IMR-90 (cell line): ENCODE results near the gene CTSH. TPM values are rescaled to one million over a fixed set of nuclear protein-coding genes. Genes with fewer than 3 reads are reported as not detected.
A peak's percentile ranks its signal among the peaks of the same experiment; 100 is the strongest.

Source experiments
- ATAC-seq: fragments of 200-7000 bp; cut with Tn5 transposase; 2 replicates; pipeline ENCODE4 v1.9.1; 2020; ENCODE audit warnings: low read depth, mild to moderate bottlenecking, moderate library complexity
- BruUV-seq: library from RNA; stranded (reverse); fragments of 400-500 nt; replicated peaks from 2 replicates; lab custom pipeline; 2021; lab: Mats Ljungman, UMichigan
- CTCF ChIA-PET: fragments of 300-600 bp; formaldehyde crosslinking; extraction: SDS; loops from one replicate; lab custom pipeline; 2021; ENCODE audit warnings: antibody characterized with exemption; lab: Yijun Ruan, JAX
- POLR2A ChIA-PET: fragments of 300-600 bp; sonication (Branson Sonifier 250); formaldehyde crosslinking; loops from one replicate; lab custom pipeline; 2022; ENCODE audit warnings: antibody characterized with exemption; ENCODE audit not compliant: unreplicated experiment; lab: Charles Lee
- DNase-seq: peaks from one replicate; pipeline ENCODE4 v3.0.0; 2013
- H2AFZ ChIP-seq: replicated peaks from 2 replicates; pipeline ENCODE3; 2013; ENCODE audit warnings: low read length, mild to moderate bottlenecking; ENCODE audit not compliant: poor library complexity
- H2AK5ac ChIP-seq: 2 replicates; pipeline ENCODE4 v1.6.1; 2013; ENCODE audit warnings: low read depth, low read length, inconsistent platforms
- H2AK9ac ChIP-seq: replicated peaks from 2 replicates; pipeline ENCODE3; 2013; ENCODE audit warnings: mild to moderate bottlenecking, low read depth, low read length, moderate library complexity; ENCODE audit not compliant: poor library complexity
- H2BK120ac ChIP-seq: 2 replicates; pipeline ENCODE4 v1.6.1; 2013; ENCODE audit warnings: low read depth, low read length, inconsistent platforms
- H2BK15ac ChIP-seq: 3 replicates; pipeline ENCODE4 v1.6.1; 2013; ENCODE audit warnings: low read depth, low read length, inconsistent platforms
- H2BK20ac ChIP-seq: 2 replicates; pipeline ENCODE4 v1.6.1; 2013; ENCODE audit warnings: low read depth, mild to moderate bottlenecking, inconsistent platforms, low read length, moderate library complexity
- H2BK5ac ChIP-seq: 2 replicates; pipeline ENCODE4 v1.6.1; 2013; ENCODE audit warnings: mild to moderate bottlenecking, low read depth, low read length, inconsistent platforms; ENCODE audit not compliant: poor library complexity, severe bottlenecking
- H3K14ac ChIP-seq: replicated peaks from 2 replicates; pipeline ENCODE4 v1.6.1; 2013; ENCODE audit warnings: low read depth, low read length, inconsistent platforms
- H3K18ac ChIP-seq: 2 replicates; pipeline ENCODE4 v1.6.1; 2013; ENCODE audit warnings: low read depth, low read length, control low read depth
- H3K23ac ChIP-seq: 2 replicates; pipeline ENCODE4 v1.6.1; 2013; ENCODE audit warnings: low read depth, low read length, inconsistent platforms
- H3K27ac ChIP-seq: 2 replicates; pipeline ENCODE4 v1.5.1; 2013; ENCODE audit warnings: mild to moderate bottlenecking, control low read depth, low read length; ENCODE audit not compliant: insufficient read depth
- H3K27me3 ChIP-seq: 2 replicates; pipeline ENCODE4 v1.6.1; 2013; ENCODE audit warnings: low read length; ENCODE audit not compliant: control insufficient read depth, insufficient read depth
- H3K36me3 ChIP-seq: 2 replicates; pipeline ENCODE4 v1.6.1; 2013; ENCODE audit warnings: low read length, mixed read lengths; ENCODE audit not compliant: control insufficient read depth, insufficient read depth
- H3K4ac ChIP-seq: 2 replicates; pipeline ENCODE4 v1.6.1; 2013; ENCODE audit warnings: low read depth, low read length, inconsistent platforms
- H3K4me1 ChIP-seq: 2 replicates; pipeline ENCODE4 v1.6.1; 2013; ENCODE audit warnings: low read length, mixed read lengths; ENCODE audit not compliant: control insufficient read depth, insufficient read depth
- H3K4me2 ChIP-seq: 2 replicates; pipeline ENCODE4 v1.6.1; 2013; ENCODE audit warnings: low read depth, mild to moderate bottlenecking, control low read depth, low read length, moderate library complexity
- H3K4me3 ChIP-seq: 2 replicates; pipeline ENCODE4 v1.5.1; 2013; ENCODE audit warnings: low read depth, mild to moderate bottlenecking, control low read depth, low read length, moderate library complexity; ENCODE audit not compliant: insufficient read depth
- H3K56ac ChIP-seq: 2 replicates; pipeline ENCODE4 v1.6.1; 2013; ENCODE audit warnings: low read length, inconsistent platforms; ENCODE audit not compliant: insufficient read depth; ENCODE audit errors: extremely low read depth
- H3K79me1 ChIP-seq, 2 experiments: 2 replicates each; pipeline ENCODE4 v1.6.1; 2013; ENCODE audit warnings: low read length in 2 of 2, inconsistent platforms in 1 of 2, low read depth in 1 of 2
- H3K9ac ChIP-seq: 2 replicates; pipeline ENCODE4 v1.6.1; 2013; ENCODE audit warnings: low read depth, low read length, control low read depth
- H3K9me1 ChIP-seq: 2 replicates; pipeline ENCODE4 v1.6.1; 2013; ENCODE audit warnings: low read length, inconsistent platforms; ENCODE audit not compliant: insufficient read depth
- H3K9me3 ChIP-seq: 2 replicates; pipeline ENCODE4 v1.6.1; 2013; ENCODE audit warnings: low read length; ENCODE audit not compliant: control insufficient read depth, insufficient read depth
- H4K20me1 ChIP-seq: 2 replicates; pipeline ENCODE4 v1.6.1; 2013; ENCODE audit warnings: low read length, inconsistent platforms; ENCODE audit not compliant: insufficient read depth
- H4K5ac ChIP-seq: 2 replicates; pipeline ENCODE4 v1.6.1; 2013; ENCODE audit warnings: mild to moderate bottlenecking, low read depth, low read length, control low read depth
- H4K8ac ChIP-seq, 2 experiments: 2 replicates each; pipeline ENCODE4 v1.6.1; 2013; ENCODE audit warnings: low read depth in 2 of 2, low read length in 2 of 2, control low read depth in 1 of 2, inconsistent platforms in 1 of 2
- H4K91ac ChIP-seq: 2 replicates; pipeline ENCODE4 v1.6.1; 2013; ENCODE audit warnings: low read depth, low read length, inconsistent platforms; ENCODE audit not compliant: insufficient read depth
- CEBPB ChIP-seq: IDR thresholded peaks from 2 replicates; pipeline ENCODE4 v1.6.1; 2012; ENCODE audit warnings: low read depth, low read length, improper control_type of control experiment
- CTCF ChIP-seq: conservative IDR thresholded peaks from 2 replicates; pipeline ENCODE4 v1.5.1; 2012; ENCODE audit warnings: mild to moderate bottlenecking, low read depth, low read length, improper control_type of control experiment
- RAD21 ChIP-seq: IDR thresholded peaks from 2 replicates; pipeline ENCODE4 v1.6.1; 2012; ENCODE audit warnings: low read length, improper control_type of control experiment
- WGBS, 2 experiments: methylation state at CpG; one replicate each; pipeline versions ENCODE4 v1.1.5 to v1.1.7; 2013; ENCODE audit warnings: missing lambda C conversion rate in 2 of 2; ENCODE audit not compliant: insufficient read length in 1 of 2; ENCODE audit errors: extremely low coverage in 2 of 2; 5-methylcytosine and 5-hydroxymethylcytosine counted together
- dilution Hi-C: fragments of 300-500 bp; cut with HindIII; formaldehyde crosslinking; loops from one replicate; pipeline ENCODE4 v1.14.3; 2018; ENCODE audit warnings: low sequenced_read_pairs; ENCODE audit not compliant: unreplicated experiment
- in situ Hi-C: fragments of 300-500 bp; cut with MboI; formaldehyde crosslinking; loops from 3 replicates; pipeline ENCODE4 v1.14.3; 2019; ENCODE audit warnings: low sequenced_read_pairs, inconsistent platforms, mixed read lengths
- intact Hi-C: fragments of 100-400 bp; cut with micrococcal nuclease; formaldehyde crosslinking; loops from 2 replicates; pipeline ENCODE4 v1.10.0; 2022
- polyA plus RNA-seq, 3 experiments: library from polyadenylated mRNA; depleted of rRNA; stranded (reverse); fragments of >200 nt; gene quantifications; 2 replicates each; pipeline ENCODE4 v1.2.3, GENCODE V29; 2012; ENCODE audit warnings: low replicate concordance in 1 of 3
- total RNA-seq: library from RNA; depleted of rRNA; stranded (reverse); fragments of >200 nt; gene quantifications from 2 replicates; pipeline ENCODE4 v1.2.3, GENCODE V29; 2012

CTSH gene
- total and polyA plus RNA-seq, 2 of the 4 experiments (the other 2 are of a cell fraction), result 11.7 to 13.9 TPM

- WGBS, 2 experiments, result no CpG with 5 or more reads among the region's 13 CpGs
- no peak overlapping the region for H3K27ac ChIP-seq
- in situ Hi-C loops (loop anchor here (5.0 kb wide), 1 partner anchor 268 kb away; no protein-coding TSS in a partner anchor), dilution Hi-C loops (no loop called here), intact Hi-C loops (no loop called here)
- ATAC-seq (no peak), DNase-seq (no peak)
- H3K18ac ChIP-seq, result no peak overlapping the region
- H3K14ac ChIP-seq, result no peak overlapping the region
- H2BK20ac ChIP-seq, result no peak overlapping the region
- H4K8ac ChIP-seq, result no peak overlapping the region
- H3K4me3 ChIP-seq, result no peak overlapping the region
- no peak overlapping the region for H3K4ac ChIP-seq
- no peak overlapping the region for H3K4me2 ChIP-seq
- no peak overlapping the region for H2AFZ ChIP-seq
- no TSS peak for BruUV-seq
- H3K9me3 ChIP-seq, result no peaks in the 10 kb centered on the region
- no peak overlapping the region for H4K91ac ChIP-seq
- H3K4me1 ChIP-seq, result peaks cover 7% of the 10 kb centered on the region
- no peak for TF ChIP-seq CEBPB
- TF ChIP-seq CTCF, result peak; percentile 29
- TF ChIP-seq RAD21, result peak; percentile 12; the same call in 1 of the 2 replicates
- H3K9ac ChIP-seq, result no peak overlapping the region
- no peak overlapping the region for H2BK5ac ChIP-seq
- ChIA-PET CTCF (interaction anchor here (1.2 to 1.9 kb wide), 2 partner anchors 93 to 270 kb away, joined by 3 to 4 read pairs; no protein-coding TSS in a partner anchor), POLR2A (interaction anchor here (1.0 kb wide), 1 partner anchor 93 kb away, joined by 5 read pairs; no protein-coding TSS in a partner anchor)
- no peak overlapping the region for H3K23ac ChIP-seq
- no peaks in the 10 kb centered on the region for H3K27me3 ChIP-seq
- peaks cover 58% of the 10 kb centered on the region for H4K20me1 ChIP-seq
- peaks cover 22% of the 10 kb centered on the region for H3K9me1 ChIP-seq
- H3K56ac ChIP-seq, result no peak overlapping the region
- peaks cover 53% of the 10 kb centered on the region for H3K36me3 ChIP-seq
- no peak overlapping the region for H2AK9ac ChIP-seq
- H3K79me1 ChIP-seq, result peaks cover 24 to 79% of the 10 kb centered on the region in 2 experiments
- no peak overlapping the region for H2BK120ac ChIP-seq
- H4K5ac ChIP-seq, result no peak overlapping the region
- H2AK5ac ChIP-seq, result no peak overlapping the region
- no peak overlapping the region for H2BK15ac ChIP-seq
Observed at GRCh38 chr15:78914027-78914764, 30.6 kb downstream of the CTSH start.
